Colonic mucosa (tissue), 4 donors: Measurements from ENCODE around the gene RASGRF2. TPM values are rescaled to one million over a fixed set of nuclear protein-coding genes. Genes with fewer than 3 reads are reported as not detected.

Experiments used
- DNase-seq: peaks from one replicate; pipeline ENCODE4 v3.0.0-alpha.2; 2020
- H3K27ac ChIP-seq: fragments of 200-600 bp; one replicate; pipeline ENCODE4 v1.8.0; 2021
- H3K27me3 ChIP-seq: fragments of 200-600 bp; one replicate; pipeline ENCODE4 v1.8.0; 2021
- H3K36me3 ChIP-seq: fragments of 200-600 bp; one replicate; pipeline ENCODE4 v1.8.0; 2021
- H3K4me1 ChIP-seq: fragments of 200-600 bp; one replicate; pipeline ENCODE4 v1.8.0; 2021; ENCODE audit warnings: mild to moderate bottlenecking
- H3K4me3 ChIP-seq: fragments of 200-600 bp; one replicate; pipeline ENCODE4 v1.8.0; 2021
- H3K9ac ChIP-seq, 2 donors: one replicate each; pipeline ENCODE4 v1.7.0; 2013; ENCODE audit warnings: control low read depth in 2 of 2, low read depth in 2 of 2, low read length in 2 of 2
- H3K9me3 ChIP-seq: fragments of 200-600 bp; one replicate; pipeline ENCODE4 v1.8.0; 2021
- CTCF ChIP-seq: fragments of 200-600 bp; IDR thresholded peaks from one replicate; pipeline ENCODE4 v1.8.0; 2022; ENCODE audit warnings: antibody characterized with exemption, mild to moderate bottlenecking
- intact Hi-C: fragments of 100-400 bp; cut with DNase I; formaldehyde crosslinking; loops from one replicate; pipeline ENCODE4 v1.14.1; 2022
- total RNA-seq, 2 donors: library from RNA; stranded (reverse); fragmentation: NEBNext Ultra II Directional in 1 of 2; extraction: Animal tissue kit (Norgen Biotek cat#: 25700) in 1 of 2; gene quantifications; one replicate each; pipeline ENCODE4 v1.2.1, GENCODE V29; 2021
- donor health status: healthy.
- donor health status: DM: no; HTN: no; CAD: no.
- donor health status: DM: no; HTN: no; CAD: no.

The RASGRF2 gene
- total RNA-seq, 2 donors from 2014 or later, result 2.8 to 3.5 TPM

- intact Hi-C loops, result no loop called here
- no peak for DNase-seq
- H3K4me1 ChIP-seq, result no peaks in the 10 kb centered on the region
- H3K27ac ChIP-seq, result no peak overlapping the region
- no peaks in the 10 kb centered on the region for H3K36me3 ChIP-seq
- no peak for TF ChIP-seq CTCF
- no peaks in the 10 kb centered on the region for H3K27me3 ChIP-seq
- H3K4me3 ChIP-seq, result no peak overlapping the region
- H3K9me3 ChIP-seq, result no peaks in the 10 kb centered on the region
- no peak overlapping the region for H3K9ac ChIP-seq
Measured at GRCh38 chr5:81134566-81134965, 174.4 kb downstream of the RASGRF2 start.

GRCh38 chr5:81136557-81136956 is 176.4 kb downstream of the RASGRF2 start:
- no peaks in the 10 kb centered on the region for H3K27me3 ChIP-seq
- no peak overlapping the region for H3K9ac ChIP-seq

GRCh38 chr5:81137833-81138232 is 177.7 kb downstream of the RASGRF2 start:
- H3K27ac ChIP-seq, result no peak overlapping the region
- intact Hi-C loops, result no loop called here
- DNase-seq, result no peak
- no peaks in the 10 kb centered on the region for H3K4me1 ChIP-seq
- no peaks in the 10 kb centered on the region for H3K9me3 ChIP-seq
- no peak overlapping the region for H3K4me3 ChIP-seq
- no peak for TF ChIP-seq CTCF
- no peaks in the 10 kb centered on the region for H3K36me3 ChIP-seq
- H3K9ac ChIP-seq, result no peak overlapping the region
- no peaks in the 10 kb centered on the region for H3K27me3 ChIP-seq

More at GRCh38 chr5:81136557-81136956, 176.4 kb downstream of the RASGRF2 start:
- H3K4me1 ChIP-seq, result no peaks in the 10 kb centered on the region
- intact Hi-C loops, result no loop called here
- no peaks in the 10 kb centered on the region for H3K9me3 ChIP-seq
- no peaks in the 10 kb centered on the region for H3K36me3 ChIP-seq
- H3K4me3 ChIP-seq, result no peak overlapping the region
- no peak overlapping the region for H3K27ac ChIP-seq
- TF ChIP-seq CTCF, result no peak
- no peak for DNase-seq

GRCh38 chr5:81140441-81140840 is 180.3 kb downstream of the RASGRF2 start:
- H3K36me3 ChIP-seq, result no peaks in the 10 kb centered on the region
- intact Hi-C loops, result no loop called here
- H3K27ac ChIP-seq, result no peak overlapping the region
- H3K27me3 ChIP-seq, result no peaks in the 10 kb centered on the region
- H3K4me3 ChIP-seq, result no peak overlapping the region
- DNase-seq, result no peak
- H3K9me3 ChIP-seq, result no peaks in the 10 kb centered on the region
- no peaks in the 10 kb centered on the region for H3K4me1 ChIP-seq
- TF ChIP-seq CTCF, result no peak
- H3K9ac ChIP-seq, result no peak overlapping the region

GRCh38 chr5:81140943-81141342 is 180.8 kb downstream of the RASGRF2 start:
- H3K4me3 ChIP-seq, result no peak overlapping the region
- DNase-seq, result no peak
- no peaks in the 10 kb centered on the region for H3K9me3 ChIP-seq
- no peaks in the 10 kb centered on the region for H3K36me3 ChIP-seq
- no peak overlapping the region for H3K27ac ChIP-seq
- no peaks in the 10 kb centered on the region for H3K4me1 ChIP-seq
- no peak for TF ChIP-seq CTCF
- intact Hi-C loops, result no loop called here
- H3K27me3 ChIP-seq, result no peaks in the 10 kb centered on the region
- H3K9ac ChIP-seq, result no peak overlapping the region

- Histone ChIP-seq H3K27me3 (no peaks in the 10 kb centered on the region), H3K36me3 (no peaks in the 10 kb centered on the region), H3K9me3 (no peaks in the 10 kb centered on the region), H3K4me3 (no peak overlapping the region), H3K9ac (no peak overlapping the region), H3K4me1 (no peaks in the 10 kb centered on the region), H3K27ac (no peak overlapping the region)
- intact Hi-C loops, result no loop called here
- no peak for TF ChIP-seq CTCF
- DNase-seq, result no peak
Measured at GRCh38 chr5:81142108-81142507, 181.9 kb downstream of the RASGRF2 start.
